Left kidney (tissue), 2 donors: ENCODE measurements around the gene ME2. TPM values are rescaled to one million over a fixed set of nuclear protein-coding genes. Genes with fewer than 3 reads are reported as not detected.
A peak's percentile ranks its signal among the peaks of the same experiment; 100 is the strongest.
"Not testable (repeated sequence)": the region's sequence is repeated elsewhere in the genome, so short reads cannot be mapped to it uniquely, and the experiment has no call there.

Experiments
- DNase-seq: peaks from one replicate; pipeline ENCODE4 v3.0.0-alpha.2; 2013
- polyA plus RNA-seq: library from polyadenylated mRNA; unstranded; fragments of 120-200 nt; gene quantifications from one replicate; pipeline ENCODE4 v1.2.1, GENCODE V29; 2013; ENCODE audit not compliant: insufficient read length

The ME2 gene
- polyA plus RNA-seq, 1 donor, result 39.3 TPM

GRCh38 chr18:50917021-50917420 is 38.1 kb downstream of the ME2 start:
- no peak for DNase-seq

GRCh38 chr18:50918153-50918552 is 39.2 kb downstream of the ME2 start:
- DNase-seq, result no peak

- DNase-seq, result no peak
Observed at GRCh38 chr18:50924372-50924771, 45.5 kb downstream of the ME2 start.

- DNase-seq, result no peak
Observed at GRCh38 chr18:50926521-50926920, 47.6 kb downstream of the ME2 start.

- no peak for DNase-seq
Observed at GRCh38 chr18:50928551-50928950, 49.6 kb downstream of the ME2 start.

GRCh38 chr18:50933684-50934083 is 54.8 kb downstream of the ME2 start:
- no peak for DNase-seq

- DNase-seq, result no peak
Observed at GRCh38 chr18:50934545-50935211, 55.8 kb downstream of the ME2 start.

GRCh38 chr18:50935493-50936191 is 56.7 kb downstream of the ME2 start:
- no peak for DNase-seq

GRCh38 chr18:50937183-50937582 is 58.3 kb downstream of the ME2 start:
- no peak for DNase-seq

- DNase-seq, result no peak
Observed at GRCh38 chr18:50938912-50939311, 60.0 kb downstream of the ME2 start.

GRCh38 chr18:50944245-50944932 is 65.5 kb downstream of the ME2 start:
- DNase-seq, result no peak

GRCh38 chr18:50945918-50946317 is 67.0 kb downstream of the ME2 start:
- DNase-seq, result not testable (repeated sequence)

- DNase-seq, result no peak
Observed at GRCh38 chr18:50947899-50948298, 69.0 kb downstream of the ME2 start.

GRCh38 chr18:50949185-50949584 is 70.3 kb downstream of the ME2 start:
- no peak for DNase-seq

- DNase-seq, result no peak
Observed at GRCh38 chr18:50950626-50951025, 71.7 kb downstream of the ME2 start.

GRCh38 chr18:50953822-50954221 is 74.9 kb downstream of the ME2 start:
- no peak for DNase-seq

- no peak for DNase-seq
Observed at GRCh38 chr18:50955253-50955652, 76.3 kb downstream of the ME2 start.

GRCh38 chr18:50956116-50956515 is 77.2 kb downstream of the ME2 start:
- no peak for DNase-seq

GRCh38 chr18:50961974-50962373 is 83.1 kb downstream of the ME2 start:
- DNase-seq, result no peak

- peak; percentile 71 for DNase-seq
Observed at GRCh38 chr18:50967714-50968661, 89.1 kb downstream of the ME2 start, which contains the start of gene ELAC1. TSS of gene ELAC1 (plus strand) at chr18:50968040. CDS start at chr18:50974405, 6,365 bp downstream.

GRCh38 chr18:50969448-50969847 is 90.5 kb downstream of the ME2 start:
- no peak for DNase-seq

GRCh38 chr18:50970006-50970405 is 91.1 kb downstream of the ME2 start:
- DNase-seq, result no peak
